Activated CD4-positive, alpha-beta T cell treated with anti-CD3 and anti-CD28 coated beads, Interleukin-2, amount 50 U/mL, for 16 hours (primary cell): Measurements from ENCODE around the gene CD3G.
"Not testable (repeated sequence)": the region's sequence is repeated elsewhere in the genome, so short reads cannot be mapped to it uniquely, and the experiment has no call there.

Experiments
- DNase-seq: peaks from one replicate; pipeline ENCODE4 v3.0.0-alpha.2; 2020

Gene CD3G

GRCh38 chr11:118382954-118383353, 38.8 kb downstream of the CD3G start:
- no peak for DNase-seq

GRCh38 chr11:118383657-118384056, 39.5 kb downstream of the CD3G start:
- no peak for DNase-seq

DNA sequence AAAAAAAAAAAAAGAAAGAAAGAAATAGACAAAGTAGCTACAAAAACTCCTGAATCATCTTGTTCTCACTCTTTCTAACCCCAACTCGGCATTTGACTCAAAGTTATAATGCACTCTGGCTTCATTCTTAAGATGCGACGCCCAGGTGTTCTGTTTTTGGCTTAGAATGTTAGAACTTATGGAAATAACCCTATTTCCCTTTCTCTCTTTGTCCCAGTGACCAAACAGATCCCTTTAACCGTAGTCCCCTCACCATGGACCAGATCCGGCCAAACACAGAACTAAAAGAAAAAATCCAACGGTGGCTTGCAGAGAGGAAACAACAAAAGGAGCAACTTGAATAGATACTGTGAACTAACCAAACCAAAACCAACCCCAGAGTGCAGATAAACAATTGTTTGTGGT, 52.0 kb downstream of the CD3G start:
- peak; percentile 60 for DNase-seq

- no peak for DNase-seq
Measured at GRCh38 chr11:118397448-118397847, 53.3 kb downstream of the CD3G start.

DNA sequence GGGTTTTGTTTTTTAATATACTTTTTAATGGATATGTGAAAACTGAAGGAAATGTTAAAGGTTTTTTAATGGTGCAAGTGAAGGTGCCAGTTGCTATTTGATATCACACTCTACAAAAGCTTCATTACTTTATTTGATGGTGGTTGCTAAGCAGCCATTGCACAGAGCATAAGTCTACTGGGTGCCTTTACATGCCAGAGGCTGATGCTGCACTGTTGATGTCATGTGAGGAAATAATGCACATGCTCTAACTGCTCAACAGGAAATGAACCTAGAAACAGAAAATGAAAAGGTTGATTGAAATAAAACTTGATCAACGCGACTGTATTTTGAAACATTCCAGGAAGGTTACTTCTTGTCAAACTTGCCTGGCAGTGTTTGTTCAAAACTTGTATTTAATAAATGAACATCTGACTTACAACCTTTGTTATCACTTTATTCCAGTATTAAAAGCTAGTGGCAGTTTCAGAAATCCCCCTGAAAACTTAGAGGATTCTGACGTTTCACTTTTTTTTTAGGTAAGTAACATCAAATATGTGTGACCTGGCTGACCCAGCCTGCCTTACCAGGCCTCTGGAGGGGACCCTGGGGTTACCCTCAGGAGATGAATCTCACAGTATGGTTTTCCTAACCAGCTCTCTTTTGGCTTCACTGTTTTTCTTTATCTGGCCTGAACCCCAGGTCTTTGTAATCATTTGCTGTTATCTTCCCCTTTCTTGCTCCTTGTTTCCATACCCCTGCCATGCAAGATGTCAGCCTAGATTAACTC, 54.8 kb downstream of the CD3G start:
- DNase-seq: peak; percentile 82

GRCh38 chr11:118401151-118401879, 57.2 kb downstream of the CD3G start, which contains the start of gene ATP5MG:
Gene ATP5MG (plus strand): TSS chr11:118401606. CDS start chr11:118401666, 60 bp downstream.
- peak; percentile 93 for DNase-seq

- no peak for DNase-seq
Measured at GRCh38 chr11:118401880-118402590, 57.9 kb downstream of the CD3G start.

- not testable (repeated sequence) for DNase-seq
Measured at GRCh38 chr11:118402594-118402993, 58.5 kb downstream of the CD3G start.
